IMR-90 (cell line): ENCODE measurements around the gene ASB4. TPM values are rescaled to one million over a fixed set of nuclear protein-coding genes. Genes with fewer than 3 reads are reported as not detected.

Experiments used
- ATAC-seq: fragments of 200-7000 bp; cut with Tn5 transposase; 2 replicates; pipeline ENCODE4 v1.9.1; 2020; ENCODE audit warnings: low read depth, mild to moderate bottlenecking, moderate library complexity
- BruUV-seq: library from RNA; stranded (reverse); fragments of 400-500 nt; replicated peaks from 2 replicates; lab custom pipeline; 2021; lab: Mats Ljungman, UMichigan
- CTCF ChIA-PET: fragments of 300-600 bp; formaldehyde crosslinking; extraction: SDS; loops from one replicate; lab custom pipeline; 2021; ENCODE audit warnings: antibody characterized with exemption; lab: Yijun Ruan, JAX
- POLR2A ChIA-PET: fragments of 300-600 bp; sonication (Branson Sonifier 250); formaldehyde crosslinking; loops from one replicate; lab custom pipeline; 2022; ENCODE audit warnings: antibody characterized with exemption; ENCODE audit not compliant: unreplicated experiment; lab: Charles Lee
- DNase-seq: peaks from one replicate; pipeline ENCODE4 v3.0.0; 2013
- H2AFZ ChIP-seq: replicated peaks from 2 replicates; pipeline ENCODE3; 2013; ENCODE audit warnings: low read length, mild to moderate bottlenecking; ENCODE audit not compliant: poor library complexity
- H2AK5ac ChIP-seq: 2 replicates; pipeline ENCODE4 v1.6.1; 2013; ENCODE audit warnings: low read depth, low read length, inconsistent platforms
- H2AK9ac ChIP-seq: replicated peaks from 2 replicates; pipeline ENCODE3; 2013; ENCODE audit warnings: mild to moderate bottlenecking, low read depth, low read length, moderate library complexity; ENCODE audit not compliant: poor library complexity
- H2BK120ac ChIP-seq: 2 replicates; pipeline ENCODE4 v1.6.1; 2013; ENCODE audit warnings: low read depth, low read length, inconsistent platforms
- H2BK15ac ChIP-seq: 3 replicates; pipeline ENCODE4 v1.6.1; 2013; ENCODE audit warnings: low read depth, low read length, inconsistent platforms
- H2BK20ac ChIP-seq: 2 replicates; pipeline ENCODE4 v1.6.1; 2013; ENCODE audit warnings: low read depth, mild to moderate bottlenecking, inconsistent platforms, low read length, moderate library complexity
- H2BK5ac ChIP-seq: 2 replicates; pipeline ENCODE4 v1.6.1; 2013; ENCODE audit warnings: mild to moderate bottlenecking, low read depth, low read length, inconsistent platforms; ENCODE audit not compliant: poor library complexity, severe bottlenecking
- H3K14ac ChIP-seq: replicated peaks from 2 replicates; pipeline ENCODE4 v1.6.1; 2013; ENCODE audit warnings: low read depth, low read length, inconsistent platforms
- H3K18ac ChIP-seq: 2 replicates; pipeline ENCODE4 v1.6.1; 2013; ENCODE audit warnings: low read depth, low read length, control low read depth
- H3K23ac ChIP-seq: 2 replicates; pipeline ENCODE4 v1.6.1; 2013; ENCODE audit warnings: low read depth, low read length, inconsistent platforms
- H3K27ac ChIP-seq: 2 replicates; pipeline ENCODE4 v1.5.1; 2013; ENCODE audit warnings: mild to moderate bottlenecking, control low read depth, low read length; ENCODE audit not compliant: insufficient read depth
- H3K27me3 ChIP-seq: 2 replicates; pipeline ENCODE4 v1.6.1; 2013; ENCODE audit warnings: low read length; ENCODE audit not compliant: control insufficient read depth, insufficient read depth
- H3K36me3 ChIP-seq: 2 replicates; pipeline ENCODE4 v1.6.1; 2013; ENCODE audit warnings: low read length, mixed read lengths; ENCODE audit not compliant: control insufficient read depth, insufficient read depth
- H3K4ac ChIP-seq: 2 replicates; pipeline ENCODE4 v1.6.1; 2013; ENCODE audit warnings: low read depth, low read length, inconsistent platforms
- H3K4me1 ChIP-seq: 2 replicates; pipeline ENCODE4 v1.6.1; 2013; ENCODE audit warnings: low read length, mixed read lengths; ENCODE audit not compliant: control insufficient read depth, insufficient read depth
- H3K4me2 ChIP-seq: 2 replicates; pipeline ENCODE4 v1.6.1; 2013; ENCODE audit warnings: low read depth, mild to moderate bottlenecking, control low read depth, low read length, moderate library complexity
- H3K4me3 ChIP-seq: 2 replicates; pipeline ENCODE4 v1.5.1; 2013; ENCODE audit warnings: low read depth, mild to moderate bottlenecking, control low read depth, low read length, moderate library complexity; ENCODE audit not compliant: insufficient read depth
- H3K56ac ChIP-seq: 2 replicates; pipeline ENCODE4 v1.6.1; 2013; ENCODE audit warnings: low read length, inconsistent platforms; ENCODE audit not compliant: insufficient read depth; ENCODE audit errors: extremely low read depth
- H3K79me1 ChIP-seq, 2 experiments: 2 replicates each; pipeline ENCODE4 v1.6.1; 2013; ENCODE audit warnings: low read length in 2 of 2, inconsistent platforms in 1 of 2, low read depth in 1 of 2
- H3K9ac ChIP-seq: 2 replicates; pipeline ENCODE4 v1.6.1; 2013; ENCODE audit warnings: low read depth, low read length, control low read depth
- H3K9me1 ChIP-seq: 2 replicates; pipeline ENCODE4 v1.6.1; 2013; ENCODE audit warnings: low read length, inconsistent platforms; ENCODE audit not compliant: insufficient read depth
- H3K9me3 ChIP-seq: 2 replicates; pipeline ENCODE4 v1.6.1; 2013; ENCODE audit warnings: low read length; ENCODE audit not compliant: control insufficient read depth, insufficient read depth
- H4K20me1 ChIP-seq: 2 replicates; pipeline ENCODE4 v1.6.1; 2013; ENCODE audit warnings: low read length, inconsistent platforms; ENCODE audit not compliant: insufficient read depth
- H4K5ac ChIP-seq: 2 replicates; pipeline ENCODE4 v1.6.1; 2013; ENCODE audit warnings: mild to moderate bottlenecking, low read depth, low read length, control low read depth
- H4K8ac ChIP-seq, 2 experiments: 2 replicates each; pipeline ENCODE4 v1.6.1; 2013; ENCODE audit warnings: low read depth in 2 of 2, low read length in 2 of 2, control low read depth in 1 of 2, inconsistent platforms in 1 of 2
- H4K91ac ChIP-seq: 2 replicates; pipeline ENCODE4 v1.6.1; 2013; ENCODE audit warnings: low read depth, low read length, inconsistent platforms; ENCODE audit not compliant: insufficient read depth
- BHLHE40 ChIP-seq: fragments of 150-350 bp; IDR thresholded peaks from 2 replicates; pipeline ENCODE4 v1.6.1; 2016; ENCODE audit warnings: mild to moderate bottlenecking, low read depth, low read length
- CEBPB ChIP-seq: IDR thresholded peaks from 2 replicates; pipeline ENCODE4 v1.6.1; 2012; ENCODE audit warnings: low read depth, low read length, improper control_type of control experiment
- CHD1 ChIP-seq: IDR thresholded peaks from 2 replicates; pipeline ENCODE4 v1.6.1; 2012; ENCODE audit warnings: low read depth, low read length, improper control_type of control experiment
- FOS ChIP-seq: fragments of 150-350 bp; IDR thresholded peaks from 2 replicates; pipeline ENCODE4 v1.6.1; 2016; ENCODE audit warnings: low read depth, low read length
- MAFK ChIP-seq: IDR thresholded peaks from 2 replicates; pipeline ENCODE4 v1.6.1; 2012; ENCODE audit warnings: low read depth, low read length, improper control_type of control experiment
- MAZ ChIP-seq: IDR thresholded peaks from 2 replicates; pipeline ENCODE4 v1.6.1; 2012; ENCODE audit warnings: low read depth, mild to moderate bottlenecking, low read length, improper control_type of control experiment, moderate library complexity, borderline replicate concordance
- NFE2L2 ChIP-seq: fragments of 150-350 bp; IDR thresholded peaks from 2 replicates; pipeline ENCODE4 v1.6.1; 2016; ENCODE audit warnings: low read depth, mild to moderate bottlenecking, low read length
- POLR2A ChIP-seq: IDR thresholded peaks from 2 replicates; pipeline ENCODE4 v1.6.1; 2012; ENCODE audit warnings: mild to moderate bottlenecking, low read depth, low read length
- RAD21 ChIP-seq: IDR thresholded peaks from 2 replicates; pipeline ENCODE4 v1.6.1; 2012; ENCODE audit warnings: low read length, improper control_type of control experiment
- RCOR1 ChIP-seq: IDR thresholded peaks from 2 replicates; pipeline ENCODE4 v1.6.1; 2012; ENCODE audit warnings: mild to moderate bottlenecking, low read length, improper control_type of control experiment; ENCODE audit not compliant: insufficient replicate concordance
- RFX5 ChIP-seq: IDR thresholded peaks from 2 replicates; pipeline ENCODE4 v1.8.0; 2012; ENCODE audit warnings: low read depth, mild to moderate bottlenecking, low read length, moderate library complexity
- whole genome bisulfite sequencing, 2 experiments: methylation state at CpG; one replicate each; pipeline versions ENCODE4 v1.1.5 to v1.1.7; 2013; ENCODE audit warnings: missing lambda C conversion rate in 2 of 2; ENCODE audit not compliant: insufficient read length in 1 of 2; ENCODE audit errors: extremely low coverage in 2 of 2; 5-methylcytosine and 5-hydroxymethylcytosine counted together
- dilution Hi-C: fragments of 300-500 bp; cut with HindIII; formaldehyde crosslinking; loops from one replicate; pipeline ENCODE4 v1.14.3; 2018; ENCODE audit warnings: low sequenced_read_pairs; ENCODE audit not compliant: unreplicated experiment
- in situ Hi-C: fragments of 300-500 bp; cut with MboI; formaldehyde crosslinking; loops from 3 replicates; pipeline ENCODE4 v1.14.3; 2019; ENCODE audit warnings: low sequenced_read_pairs, inconsistent platforms, mixed read lengths
- intact Hi-C: fragments of 100-400 bp; cut with micrococcal nuclease; formaldehyde crosslinking; loops from 2 replicates; pipeline ENCODE4 v1.10.0; 2022
- polyA plus RNA-seq, 3 experiments: library from polyadenylated mRNA; depleted of rRNA; stranded (reverse); fragments of >200 nt; gene quantifications; 2 replicates each; pipeline ENCODE4 v1.2.3, GENCODE V29; 2012; ENCODE audit warnings: low replicate concordance in 1 of 3
- total RNA-seq: library from RNA; depleted of rRNA; stranded (reverse); fragments of >200 nt; gene quantifications from 2 replicates; pipeline ENCODE4 v1.2.3, GENCODE V29; 2012
- TF ChIP-seq, protein P1 (sequence below): conservative IDR thresholded peaks from 2 replicates; pipeline ENCODE4 v1.5.1; 2012; ENCODE audit warnings: mild to moderate bottlenecking, low read depth, low read length, improper control_type of control experiment
- TF ChIP-seq, protein P2 (sequence below): fragments of 150-350 bp; IDR thresholded peaks from 2 replicates; pipeline ENCODE4 v1.6.1; 2016; ENCODE audit warnings: low read depth, mild to moderate bottlenecking, low read length, moderate library complexity, borderline replicate concordance

ASB4 gene
- total and polyA plus RNA-seq, 2 of the 4 experiments (the other 2 are of a cell fraction): not detected

DNA sequence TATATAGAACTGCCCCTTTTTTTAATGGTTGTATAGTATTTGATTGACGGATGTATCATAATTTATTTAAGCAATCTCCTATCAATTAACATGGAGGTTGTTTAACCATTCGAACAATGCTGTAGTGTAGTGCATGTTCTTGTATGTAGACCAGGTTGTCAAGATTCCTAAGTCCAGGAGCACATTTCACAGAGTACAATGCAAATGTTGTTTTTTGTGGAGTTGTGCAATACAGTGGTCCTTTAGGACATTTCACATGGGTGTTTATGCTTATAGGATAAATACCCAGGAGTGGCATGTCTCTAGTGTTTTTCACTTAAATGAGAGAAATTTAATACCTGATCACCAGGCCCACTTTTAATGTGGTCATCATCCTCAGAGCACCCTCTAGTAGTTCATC, 8.1 kb downstream of the ASB4 start:
- Histone ChIP-seq H2BK120ac (no peak overlapping the region), H4K5ac (no peak overlapping the region), H3K4me3 (no peak overlapping the region), H3K9me3 (no peaks in the 10 kb centered on the region), H3K27me3 (peaks cover 3% of the 10 kb centered on the region; the same call in 1 of the 2 replicates), H3K18ac (no peak overlapping the region), H4K91ac (no peak overlapping the region), H2AK5ac (no peak overlapping the region), H3K9me1 (no peaks in the 10 kb centered on the region), H3K9ac (no peak overlapping the region), H3K4me2 (no peak overlapping the region), H3K56ac (no peak overlapping the region), H2BK20ac (no peak overlapping the region), H3K4me1 (no peaks in the 10 kb centered on the region), H4K20me1 (no peaks in the 10 kb centered on the region), H2BK5ac (no peak overlapping the region), H2BK15ac (no peak overlapping the region), H3K4ac (no peak overlapping the region), H2AK9ac (no peak overlapping the region), H3K79me1 (no peaks in the 10 kb centered on the region), H3K27ac (no peak overlapping the region), H2AFZ (no peak overlapping the region), H3K23ac (no peak overlapping the region), H4K8ac (no peak overlapping the region), H3K14ac (no peak overlapping the region), H3K36me3 (no peaks in the 10 kb centered on the region)
- ATAC-seq (no peak), DNase-seq (no peak)
- dilution Hi-C loops: no loop called here
- WGBS, 2 experiments: no CpG with 5 or more reads among the region's 2 CpGs
- in situ Hi-C loops: loop anchor here (25.0 kb wide), 1 partner anchor 1207 kb away; no protein-coding TSS in a partner anchor
- BruUV-seq: no TSS peak
- ChIA-PET POLR2A (no interaction called here), CTCF (interaction anchor here (0.9 kb wide), 1 partner anchor 197 kb away, joined by 5 read pairs; no protein-coding TSS in a partner anchor)
- intact Hi-C loops: no loop called here
- TF ChIP-seq NFE2L2 (no peak), FOS (no peak), RAD21 (no peak), MAFK (no peak), RCOR1 (no peak), RFX5 (no peak), POLR2A (no peak), BHLHE40 (no peak), CEBPB (no peak), CHD1 (no peak), MAZ (no peak)
- TF ChIP-seq, protein P1, sequence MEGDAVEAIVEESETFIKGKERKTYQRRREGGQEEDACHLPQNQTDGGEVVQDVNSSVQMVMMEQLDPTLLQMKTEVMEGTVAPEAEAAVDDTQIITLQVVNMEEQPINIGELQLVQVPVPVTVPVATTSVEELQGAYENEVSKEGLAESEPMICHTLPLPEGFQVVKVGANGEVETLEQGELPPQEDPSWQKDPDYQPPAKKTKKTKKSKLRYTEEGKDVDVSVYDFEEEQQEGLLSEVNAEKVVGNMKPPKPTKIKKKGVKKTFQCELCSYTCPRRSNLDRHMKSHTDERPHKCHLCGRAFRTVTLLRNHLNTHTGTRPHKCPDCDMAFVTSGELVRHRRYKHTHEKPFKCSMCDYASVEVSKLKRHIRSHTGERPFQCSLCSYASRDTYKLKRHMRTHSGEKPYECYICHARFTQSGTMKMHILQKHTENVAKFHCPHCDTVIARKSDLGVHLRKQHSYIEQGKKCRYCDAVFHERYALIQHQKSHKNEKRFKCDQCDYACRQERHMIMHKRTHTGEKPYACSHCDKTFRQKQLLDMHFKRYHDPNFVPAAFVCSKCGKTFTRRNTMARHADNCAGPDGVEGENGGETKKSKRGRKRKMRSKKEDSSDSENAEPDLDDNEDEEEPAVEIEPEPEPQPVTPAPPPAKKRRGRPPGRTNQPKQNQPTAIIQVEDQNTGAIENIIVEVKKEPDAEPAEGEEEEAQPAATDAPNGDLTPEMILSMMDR: no peak
- TF ChIP-seq, protein P2, sequence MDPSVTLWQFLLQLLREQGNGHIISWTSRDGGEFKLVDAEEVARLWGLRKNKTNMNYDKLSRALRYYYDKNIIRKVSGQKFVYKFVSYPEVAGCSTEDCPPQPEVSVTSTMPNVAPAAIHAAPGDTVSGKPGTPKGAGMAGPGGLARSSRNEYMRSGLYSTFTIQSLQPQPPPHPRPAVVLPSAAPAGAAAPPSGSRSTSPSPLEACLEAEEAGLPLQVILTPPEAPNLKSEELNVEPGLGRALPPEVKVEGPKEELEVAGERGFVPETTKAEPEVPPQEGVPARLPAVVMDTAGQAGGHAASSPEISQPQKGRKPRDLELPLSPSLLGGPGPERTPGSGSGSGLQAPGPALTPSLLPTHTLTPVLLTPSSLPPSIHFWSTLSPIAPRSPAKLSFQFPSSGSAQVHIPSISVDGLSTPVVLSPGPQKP: no peak
